Breast epithelium (tissue), 4 donors: ENCODE measurements around the gene CRK. TPM values are rescaled to one million over a fixed set of nuclear protein-coding genes. Genes with fewer than 3 reads are reported as not detected.

Experiments
- DNase-seq, 2 donors: peaks; one replicate each; pipeline ENCODE4 v3.0.0-alpha.2; 2019; ENCODE audit warnings: low spot score in 2 of 2
- H3K27ac ChIP-seq, 2 donors: fragments of 200-600 bp; sonication (generic) in 1 of 2; one replicate each; pipeline ENCODE4 v1.5.1; 2016 to 2019; ENCODE audit warnings: mild to moderate bottlenecking in 1 of 2
- H3K27me3 ChIP-seq, 2 donors: fragments of 200-600 bp; sonication (generic) in 1 of 2; one replicate each; pipeline versions ENCODE4 v1.5.1 to v1.6.0; 2017 to 2019; ENCODE audit warnings: control low read depth in 1 of 2, mild to moderate bottlenecking in 1 of 2
- H3K36me3 ChIP-seq: fragments of 200-600 bp; one replicate; pipeline ENCODE4 v1.5.1; 2019
- H3K4me1 ChIP-seq, 2 donors: fragments of 200-600 bp; sonication (generic); one replicate each; pipeline ENCODE4 v1.5.1; 2016 to 2019; ENCODE audit warnings: control low read depth in 1 of 2
- H3K4me3 ChIP-seq, 3 donors: fragments of 200-600 bp; sonication (generic); 1 replicate in 2 of 3; 2 replicates in 1 of 3; pipeline ENCODE4 v1.5.1; 2016 to 2019; ENCODE audit warnings: mild to moderate bottlenecking in 3 of 3, moderate library complexity in 2 of 3
- H3K9me3 ChIP-seq, 2 donors: fragments of 200-600 bp; sonication (generic) in 1 of 2; one replicate each; pipeline ENCODE4 v1.5.1; 2016 to 2019; ENCODE audit warnings: control low read depth in 1 of 2
- POLR2A ChIP-seq: fragments of 450-650 bp; IDR thresholded peaks from one replicate; pipeline ENCODE4 v1.6.1; 2016; ENCODE audit warnings: antibody characterized with exemption, mild to moderate bottlenecking, moderate library complexity
- POLR2AphosphoS5 ChIP-seq, 3 donors: sonication (generic); formaldehyde crosslinking; IDR thresholded peaks; one replicate each; pipeline ENCODE4 v1.6.1; 2017; ENCODE audit warnings: antibody characterized with exemption in 3 of 3
- intact Hi-C: fragments of 100-400 bp; cut with DNase I; formaldehyde crosslinking; loops from one replicate; pipeline ENCODE4 v1.15.1; 2023; ENCODE audit warnings: low total_unique reads
- total RNA-seq, 3 donors: library from RNA; depleted of rRNA; stranded (reverse); fragments of >200 nt; gene quantifications; one replicate each; pipeline ENCODE4 v1.1.0, GENCODE V29; 2016
- TF ChIP-seq, protein P1 (sequence below), 3 donors: fragments of 450-650 bp; IDR thresholded peaks; one replicate each; pipeline ENCODE4 v1.5.1; 2016 to 2017; ENCODE audit warnings: antibody characterized with exemption in 3 of 3, mild to moderate bottlenecking in 3 of 3, moderate library complexity in 3 of 3

CRK gene
- total RNA-seq, 3 donors from 2014 or later = 73.7 to 84.5 (median 76.8) TPM

GRCh38 chr17:1494203-1494602, 38.2 kb upstream of the CRK start:
- no peaks in the 10 kb centered on the region for H3K27me3 ChIP-seq
- intact Hi-C loops = no loop called here
- H3K36me3 ChIP-seq = no peaks in the 10 kb centered on the region
- H3K27ac ChIP-seq = peak overlapping the region; percentile 82 to 92
- no peak overlapping the region for H3K4me3 ChIP-seq
- H3K9me3 ChIP-seq = no peaks in the 10 kb centered on the region
- peaks cover 9 to 11% of the 10 kb centered on the region in 2 donors for H3K4me1 ChIP-seq
- DNase-seq = no peak
- TF ChIP-seq, protein P1, sequence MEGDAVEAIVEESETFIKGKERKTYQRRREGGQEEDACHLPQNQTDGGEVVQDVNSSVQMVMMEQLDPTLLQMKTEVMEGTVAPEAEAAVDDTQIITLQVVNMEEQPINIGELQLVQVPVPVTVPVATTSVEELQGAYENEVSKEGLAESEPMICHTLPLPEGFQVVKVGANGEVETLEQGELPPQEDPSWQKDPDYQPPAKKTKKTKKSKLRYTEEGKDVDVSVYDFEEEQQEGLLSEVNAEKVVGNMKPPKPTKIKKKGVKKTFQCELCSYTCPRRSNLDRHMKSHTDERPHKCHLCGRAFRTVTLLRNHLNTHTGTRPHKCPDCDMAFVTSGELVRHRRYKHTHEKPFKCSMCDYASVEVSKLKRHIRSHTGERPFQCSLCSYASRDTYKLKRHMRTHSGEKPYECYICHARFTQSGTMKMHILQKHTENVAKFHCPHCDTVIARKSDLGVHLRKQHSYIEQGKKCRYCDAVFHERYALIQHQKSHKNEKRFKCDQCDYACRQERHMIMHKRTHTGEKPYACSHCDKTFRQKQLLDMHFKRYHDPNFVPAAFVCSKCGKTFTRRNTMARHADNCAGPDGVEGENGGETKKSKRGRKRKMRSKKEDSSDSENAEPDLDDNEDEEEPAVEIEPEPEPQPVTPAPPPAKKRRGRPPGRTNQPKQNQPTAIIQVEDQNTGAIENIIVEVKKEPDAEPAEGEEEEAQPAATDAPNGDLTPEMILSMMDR (IDR thresholded peaks at IDR 0.05) = no peak
- TF ChIP-seq POLR2AphosphoS5 (IDR thresholded peaks at IDR 0.05) (no peak), POLR2A (no peak)

DNA sequence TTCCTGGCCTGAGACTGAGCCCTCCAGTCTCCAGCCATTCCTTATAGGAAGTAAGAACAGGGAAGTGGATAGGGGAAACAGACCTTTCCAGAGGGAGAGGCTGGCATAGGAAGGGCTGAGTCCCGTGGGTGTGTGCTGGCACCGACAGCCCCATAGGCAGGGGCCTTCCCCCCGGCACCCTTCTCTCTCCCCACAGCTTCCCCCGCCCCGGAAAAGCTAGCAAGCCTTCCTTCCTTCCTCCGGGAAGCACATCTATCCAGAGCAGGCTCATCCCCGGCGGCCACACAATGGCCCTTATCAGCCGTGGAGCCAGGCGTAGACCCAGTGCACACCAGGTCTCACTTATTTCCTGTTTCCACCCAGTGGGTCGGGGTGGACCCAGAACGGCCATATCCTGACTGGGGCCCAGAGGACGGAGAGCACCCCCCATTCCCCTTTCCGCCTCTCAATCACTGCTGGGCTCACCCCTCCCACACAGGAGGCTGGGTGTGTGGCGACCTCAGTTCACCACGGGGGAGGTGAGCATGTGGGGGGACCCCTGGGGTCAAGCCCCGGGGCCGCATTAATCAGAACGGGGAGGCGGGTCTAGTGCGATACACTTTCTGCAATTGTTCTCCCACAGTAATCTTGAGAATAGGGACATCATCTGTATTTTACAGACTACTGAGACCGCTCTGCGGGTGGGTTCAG, 37.4 kb upstream of the CRK start:
- intact Hi-C loops = no loop called here
- no peak for DNase-seq

DNA sequence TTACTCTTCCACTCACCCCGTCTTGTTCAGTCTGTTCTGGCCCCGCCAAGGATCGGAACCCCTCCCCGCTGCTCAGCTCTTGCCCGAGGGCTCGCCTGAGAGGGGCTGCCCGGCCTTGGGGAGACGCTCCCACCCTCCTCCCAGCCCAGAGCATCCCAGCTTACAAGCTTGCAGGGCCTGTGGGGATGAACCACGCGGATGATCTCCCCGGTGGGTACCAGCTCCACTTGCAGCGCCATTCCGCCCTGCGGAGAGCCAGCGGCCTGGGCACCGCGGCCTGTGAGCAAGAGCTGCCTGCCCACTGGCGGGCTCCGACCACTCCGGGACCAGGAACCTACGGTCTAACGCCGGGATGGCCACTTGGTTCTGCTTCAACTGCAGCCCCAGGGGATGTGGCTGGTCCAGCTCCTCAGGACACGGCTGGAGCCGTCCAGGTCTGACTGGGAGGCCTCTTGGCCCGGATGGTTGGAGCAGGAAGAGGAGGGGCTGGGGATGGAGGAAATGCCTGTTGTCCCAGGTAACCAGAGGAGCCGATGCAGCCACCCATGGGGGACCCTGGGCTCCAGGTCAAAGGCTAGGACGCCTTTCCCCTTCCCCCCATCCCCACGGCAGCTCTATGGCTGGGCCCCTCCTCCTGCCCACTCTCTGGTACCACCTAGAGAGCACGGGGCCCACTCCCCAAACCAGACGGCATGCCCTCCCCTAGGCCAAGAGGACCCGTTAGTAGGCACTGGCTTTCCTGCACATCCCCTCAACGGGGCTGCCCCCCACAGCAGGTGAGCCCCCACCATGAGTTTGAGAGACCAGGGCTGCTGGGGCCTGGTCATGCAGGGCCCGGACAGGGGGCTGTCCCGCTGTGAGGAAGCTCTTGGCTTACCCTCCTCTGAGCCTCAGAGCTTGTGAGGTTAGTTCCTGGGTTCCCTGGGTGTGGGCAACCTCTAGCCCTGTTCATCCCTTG, 36.5 kb upstream of the CRK start, which contains the start of gene MYO1C:
MYO1C (minus strand) TSS at position 438 of the 958 bp plus-strand sequence; CDS start at position 239, 199 bp downstream.
- H3K4me3 ChIP-seq = peak within 1 kb of the TSS; percentile 67 to 83 (median 76)
- DNase-seq = no peak
- no peaks in the 10 kb centered on the region for H3K27me3 ChIP-seq
- H3K36me3 ChIP-seq = no peaks in the 10 kb centered on the region
- no peaks in the 10 kb centered on the region for H3K9me3 ChIP-seq
- H3K4me1 ChIP-seq = peaks cover 12 to 17% of the 10 kb centered on the region in 2 donors
- peak within 1 kb of the TSS; percentile 90 to 96 for H3K27ac ChIP-seq
- TF ChIP-seq POLR2A = peak; percentile 1
- TF ChIP-seq, protein P1 (IDR thresholded peaks at IDR 0.05) = no peak
- intact Hi-C loops = no loop called here

More for the DNA sequence above, 37.4 kb upstream of the CRK start:
- H3K27me3 ChIP-seq = no peaks in the 10 kb centered on the region
- no peaks in the 10 kb centered on the region for H3K36me3 ChIP-seq
- peak overlapping the region in 1 of 3 donors; percentile 33 for H3K4me3 ChIP-seq
- peak overlapping the region; percentile 90 to 96 for H3K27ac ChIP-seq
- no peaks in the 10 kb centered on the region for H3K9me3 ChIP-seq
- peaks cover 11 to 17% of the 10 kb centered on the region in 2 donors for H3K4me1 ChIP-seq
- TF ChIP-seq POLR2A = no peak
- peak in 1 of 3 donors; percentile 11 for TF ChIP-seq POLR2AphosphoS5 (IDR thresholded peaks at IDR 0.05)

- H3K4me3 ChIP-seq = peak overlapping the region; percentile 67 to 83 (median 76)
- intact Hi-C loops = no loop called here
- H3K27ac ChIP-seq = peak overlapping the region; percentile 90 to 96
- TF ChIP-seq POLR2A = peak; percentile 9
- TF ChIP-seq POLR2AphosphoS5 (IDR thresholded peaks at IDR 0.05) = no peak
- TF ChIP-seq, protein P1 (IDR thresholded peaks at IDR 0.05) = no peak
- no peaks in the 10 kb centered on the region for H3K36me3 ChIP-seq
- peak in 1 of 2 donors; percentile 37 for DNase-seq
- H3K4me1 ChIP-seq = peaks cover 19 to 21% of the 10 kb centered on the region in 2 donors
- H3K27me3 ChIP-seq = no peaks in the 10 kb centered on the region
- no peaks in the 10 kb centered on the region for H3K9me3 ChIP-seq
Measured at GRCh38 chr17:1491443-1492248, 35.6 kb upstream of the CRK start.
